SU-DHL-6 (cell line): ENCODE measurements around the gene ZDHHC6.

Source experiments
- CTCF ChIP-seq: fragments of 200-600 bp; sonication (generic); IDR thresholded peaks from one replicate; pipeline ENCODE4 v1.5.1; 2017; ENCODE audit warnings: antibody characterized with exemption, mild to moderate bottlenecking, low read length, moderate library complexity; ENCODE audit not compliant: insufficient read depth, poor library complexity, severe bottlenecking
- EZH2phosphoT487 ChIP-seq: fragments of 200-600 bp; sonication (generic), shearing (Covaris generic); conservative IDR thresholded peaks from 2 replicates; pipeline ENCODE4 v1.6.1; 2018; ENCODE audit warnings: mild to moderate bottlenecking, antibody characterized with exemption, low read length, moderate library complexity, mixed read lengths

- no peak for TF ChIP-seq EZH2phosphoT487
- no peak for TF ChIP-seq CTCF
These were observed 20.6 kb downstream of the ZDHHC6 start for GRCh38 chr10:112426111-112426510.
